H1 (cell line): ENCODE measurements around the gene CHCHD6. TPM values are rescaled to one million over a fixed set of nuclear protein-coding genes. Genes with fewer than 3 reads are reported as not detected.

Experiments
- CTCF ChIA-PET: fragments of 300-600 bp; sonication (Branson Sonifier 250); formaldehyde crosslinking; loops from one replicate; lab custom pipeline; 2021; ENCODE audit not compliant: partially characterized antibody; lab: Charles Lee
- POLR2A ChIA-PET: fragments of 300-600 bp; sonication (Branson Sonifier 250); formaldehyde crosslinking; loops from one replicate; lab custom pipeline; 2021; ENCODE audit warnings: inconsistent platforms; ENCODE audit not compliant: partially characterized antibody; lab: Charles Lee
- DNase-seq, 2 experiments: peaks; one replicate each; pipeline versions ENCODE4 v3.0.0 to v3.0.0-alpha.2; 2010 to 2022; ENCODE audit warnings: low spot score in 2 of 2, low read depth in 1 of 2, mixed read lengths in 1 of 2
- FAIRE-seq: peaks from 2 replicates; lab custom pipeline; 2011; peaks lifted over from hg19 to GRCh38; lab: Jason Lieb, UNC
- H2AFZ ChIP-seq: 2 replicates; pipeline ENCODE4 v1.8.1; 2012; ENCODE audit warnings: low read length, inconsistent platforms
- H2AK5ac ChIP-seq: 2 replicates; pipeline ENCODE4 v1.6.1; 2013; ENCODE audit warnings: low read depth, low read length
- H2BK120ac ChIP-seq: replicated peaks from 2 replicates; pipeline ENCODE3; 2013; ENCODE audit warnings: low read depth, low read length, inconsistent platforms
- H2BK12ac ChIP-seq: 2 replicates; pipeline ENCODE4 v1.6.1; 2013; ENCODE audit warnings: low read depth, low read length
- H2BK15ac ChIP-seq: 2 replicates; pipeline ENCODE4 v1.6.1; 2013; ENCODE audit warnings: low read length
- H2BK20ac ChIP-seq: 2 replicates; pipeline ENCODE4 v1.6.1; 2013; ENCODE audit warnings: low read length
- H2BK5ac ChIP-seq: 2 replicates; pipeline ENCODE4 v1.6.1; 2013; ENCODE audit warnings: low read depth, low read length
- H3K14ac ChIP-seq: 2 replicates; pipeline ENCODE4 v1.6.1; 2013; ENCODE audit warnings: inconsistent platforms; ENCODE audit not compliant: insufficient read length
- H3K18ac ChIP-seq: 2 replicates; pipeline ENCODE4 v1.6.1; 2013; ENCODE audit warnings: low read length; ENCODE audit errors: extremely low read depth
- H3K23ac ChIP-seq: 2 replicates; pipeline ENCODE4 v1.6.1; 2013; ENCODE audit warnings: inconsistent platforms; ENCODE audit not compliant: insufficient read length
- H3K23me2 ChIP-seq: 2 replicates; pipeline ENCODE4 v1.6.1; 2013; ENCODE audit warnings: low read depth, low read length
- H3K27ac ChIP-seq: 2 replicates; pipeline ENCODE4 v1.6.1; 2011; ENCODE audit warnings: low read depth, low read length, inconsistent platforms
- H3K27me3 ChIP-seq, 4 experiments: replicated peaks in 1 of 4; 1 replicate in 1 of 4; 2 replicates in 3 of 4; pipeline versions ENCODE4 v1.6.1 to v1.8.1; 2011 to 2013; ENCODE audit warnings: low read length in 3 of 4, mild to moderate bottlenecking in 3 of 4, inconsistent platforms in 2 of 4, mixed read lengths in 2 of 4, moderate library complexity in 1 of 4; ENCODE audit not compliant: control insufficient read depth in 3 of 4, insufficient read depth in 3 of 4; ENCODE audit errors: extremely low read depth in 1 of 4
- H3K36me3 ChIP-seq, 4 experiments: 2 replicates each; pipeline versions ENCODE4 v1.6.1 to v1.8.1; 2011 to 2013; ENCODE audit warnings: mild to moderate bottlenecking in 4 of 4, low read length in 3 of 4, moderate library complexity in 2 of 4, control low read depth in 1 of 4, inconsistent platforms in 1 of 4; ENCODE audit not compliant: insufficient read depth in 4 of 4, control insufficient read depth in 2 of 4
- H3K4ac ChIP-seq: replicated peaks from 2 replicates; pipeline ENCODE3; 2013; ENCODE audit warnings: low read length, low read depth, mixed read lengths, inconsistent platforms; ENCODE audit not compliant: insufficient read length
- H3K4me1 ChIP-seq, 4 experiments: replicated peaks in 1 of 4; 1 replicate in 1 of 4; 2 replicates in 3 of 4; pipeline versions ENCODE4 v1.6.1 to v1.8.1; 2011 to 2013; ENCODE audit warnings: low read length in 3 of 4, inconsistent platforms in 2 of 4, mixed read lengths in 1 of 4; ENCODE audit not compliant: insufficient read depth in 4 of 4, control insufficient read depth in 3 of 4
- H3K4me2 ChIP-seq, 2 experiments: 2 replicates each; pipeline versions ENCODE4 v1.6.1 to v1.8.1; 2011 to 2013; ENCODE audit warnings: low read depth in 2 of 2, low read length in 2 of 2, control low read depth in 1 of 2, inconsistent platforms in 1 of 2, mild to moderate bottlenecking in 1 of 2; ENCODE audit not compliant: insufficient read depth in 1 of 2
- H3K4me3 ChIP-seq, 4 experiments: fragments of 200-600, 300-600 bp in 1 of 4; sonication (generic), shearing (Covaris generic), sonication (Bioruptor Twin) in 1 of 4; 2 replicates each; pipeline versions ENCODE4 v1.5.1 to v1.8.1; 2011 to 2016; ENCODE audit warnings: low read length in 4 of 4, low read depth in 3 of 4, control low read depth in 2 of 4, inconsistent platforms in 2 of 4, mild to moderate bottlenecking in 2 of 4, mixed read lengths in 1 of 4, moderate library complexity in 1 of 4; ENCODE audit not compliant: insufficient read depth in 2 of 4; ENCODE audit errors: extremely low read depth in 1 of 4
- H3K56ac ChIP-seq: replicated peaks from 2 replicates; pipeline ENCODE3; 2013; ENCODE audit warnings: low read depth, mild to moderate bottlenecking, mixed read lengths, low read length, inconsistent platforms; ENCODE audit not compliant: insufficient read length
- H3K79me1 ChIP-seq: 2 replicates; pipeline ENCODE4 v1.6.1; 2013; ENCODE audit warnings: low read depth, low read length, control low read depth
- H3K79me2 ChIP-seq, 2 experiments: 2 replicates each; pipeline versions ENCODE4 v1.6.1 to v1.8.1; 2012 to 2013; ENCODE audit warnings: low read length in 2 of 2, mild to moderate bottlenecking in 2 of 2, inconsistent platforms in 1 of 2; ENCODE audit not compliant: insufficient read depth in 2 of 2, control insufficient read depth in 1 of 2
- H3K9ac ChIP-seq, 4 experiments: replicated peaks in 1 of 4; 1 replicate in 1 of 4; 2 replicates in 3 of 4; pipeline versions ENCODE4 v1.6.1 to v1.8.1; 2011 to 2013; ENCODE audit warnings: low read depth in 3 of 4, low read length in 3 of 4, control low read depth in 2 of 4, mild to moderate bottlenecking in 2 of 4, moderate library complexity in 2 of 4, inconsistent platforms in 1 of 4; ENCODE audit errors: extremely low read depth in 1 of 4
- H3K9me3 ChIP-seq, 2 experiments: 2 replicates each; pipeline versions ENCODE4 v1.6.1 to v1.8.1; 2012 to 2013; ENCODE audit warnings: mild to moderate bottlenecking in 2 of 2, moderate library complexity in 2 of 2, control low read depth in 1 of 2, inconsistent platforms in 1 of 2, low read depth in 1 of 2, low read length in 1 of 2, mixed read lengths in 1 of 2; ENCODE audit not compliant: insufficient read depth in 2 of 2
- H4K20me1 ChIP-seq, 2 experiments: replicated peaks in 1 of 2; 2 replicates each; pipeline versions ENCODE3 to v1.8.1; 2011 to 2013; ENCODE audit warnings: inconsistent platforms in 2 of 2, low read length in 2 of 2, mild to moderate bottlenecking in 1 of 2; ENCODE audit not compliant: insufficient read depth in 2 of 2, control insufficient read depth in 1 of 2
- H4K5ac ChIP-seq: 2 replicates; pipeline ENCODE4 v1.6.1; 2013; ENCODE audit warnings: low read length, low read depth, mixed read lengths, inconsistent platforms; ENCODE audit not compliant: insufficient read length
- H4K8ac ChIP-seq: 2 replicates; pipeline ENCODE4 v1.8.0; 2013; ENCODE audit warnings: mild to moderate bottlenecking, moderate library complexity, low read length, inconsistent platforms; ENCODE audit not compliant: insufficient read depth; ENCODE audit errors: extremely low read depth
- H4K91ac ChIP-seq: replicated peaks from 2 replicates; pipeline ENCODE3; 2013; ENCODE audit warnings: low read length, mixed read lengths, inconsistent platforms; ENCODE audit not compliant: insufficient read length
- ASH2L ChIP-seq: fragments of 200-600, 300-600 bp; sonication (generic); IDR thresholded peaks from one replicate; pipeline ENCODE4 v1.7.1; 2017; ENCODE audit warnings: low read length
- ATF2 ChIP-seq: IDR thresholded peaks from 2 replicates; pipeline ENCODE4 v1.6.1; 2012; ENCODE audit warnings: low read length, inconsistent platforms
- ATF3 ChIP-seq: IDR thresholded peaks from 2 replicates; pipeline ENCODE4 v1.6.1; 2011; ENCODE audit warnings: low read depth, mild to moderate bottlenecking, low read length; ENCODE audit not compliant: insufficient read depth
- FOSL1 ChIP-seq: IDR thresholded peaks from 2 replicates; pipeline ENCODE4 v1.6.1; 2011; ENCODE audit warnings: mild to moderate bottlenecking, low read depth, low read length, moderate library complexity; ENCODE audit not compliant: insufficient read depth
- NANOG ChIP-seq: IDR thresholded peaks from 2 replicates; pipeline ENCODE4 v1.6.1; 2011; ENCODE audit warnings: low read length, low read depth, mild to moderate bottlenecking, inconsistent platforms; ENCODE audit not compliant: insufficient read depth, poor library complexity, severe bottlenecking
- RAD21 ChIP-seq, 2 experiments: IDR thresholded peaks in 1 of 2; conservative IDR thresholded peaks in 1 of 2; 2 replicates each; pipeline ENCODE4 v1.6.1; 2011; ENCODE audit warnings: low read depth in 2 of 2, low read length in 2 of 2, improper control_type of control experiment in 1 of 2, inconsistent platforms in 1 of 2, mild to moderate bottlenecking in 1 of 2, moderate library complexity in 1 of 2
- RNF2 ChIP-seq: fragments of 200-900, 300-1000 bp; sonication (generic); IDR thresholded peaks from 2 replicates; pipeline ENCODE4 v1.7.1; 2016; ENCODE audit warnings: borderline replicate concordance, low read depth, mild to moderate bottlenecking, antibody characterized with exemption, low read length; ENCODE audit not compliant: poor library complexity, severe bottlenecking; ENCODE audit errors: missing control alignments
- RXRA ChIP-seq: IDR thresholded peaks from 2 replicates; pipeline ENCODE4 v1.6.1; 2011; ENCODE audit warnings: low read depth, mild to moderate bottlenecking, low read length, moderate library complexity; ENCODE audit not compliant: insufficient read depth
- SP2 ChIP-seq: IDR thresholded peaks from 2 replicates; pipeline ENCODE4 v1.6.1; 2012; ENCODE audit warnings: mild to moderate bottlenecking, low read length, inconsistent platforms
- SRF ChIP-seq: IDR thresholded peaks from 2 replicates; pipeline ENCODE4 v1.6.1; 2011; ENCODE audit warnings: mild to moderate bottlenecking, low read depth, low read length, moderate library complexity
- TEAD4 ChIP-seq: IDR thresholded peaks from 2 replicates; pipeline ENCODE4 v1.6.1; 2012; ENCODE audit warnings: low read depth, low read length, inconsistent platforms, mixed read lengths
- WGBS, 2 experiments: shearing (Covaris generic) in 1 of 2; methylation state at CpG; one replicate each; pipeline versions ENCODE4 v1.1.6 to v1.1.7; 2013 to 2015; ENCODE audit warnings: low lambda C conversion rate in 2 of 2, mixed read lengths in 2 of 2, inconsistent platforms in 1 of 2, low coverage in 1 of 2, missing lambda C conversion rate in 1 of 2; ENCODE audit not compliant: insufficient replicate concordance in 2 of 2, insufficient coverage in 1 of 2, insufficient read length in 1 of 2; ENCODE audit errors: extremely low coverage in 1 of 2, missing lambda C conversion rate in 1 of 2; 5-methylcytosine and 5-hydroxymethylcytosine counted together
- polyA plus RNA-seq, 7 experiments: library from polyadenylated mRNA; depleted of rRNA in 3 of 7; stranded (reverse) in 5 of 7; unstranded in 2 of 7; fragments of >200 nt in 5 of 7; fragments of 200-250 nt in 2 of 7; gene quantifications; 1 replicate in 5 of 7; 2 replicates in 1 of 7; 4 replicates in 1 of 7; pipeline versions ENCODE4 v1.2.1 to v1.2.3, GENCODE V29; 2011 to 2013; ENCODE audit warnings: missing spikeins in 2 of 7, mixed read lengths in 2 of 7
- total RNA-seq: library from RNA; stranded (reverse); fragmentation: NEBNext Ultra II Directional; extraction: Animal tissue kit (Norgen Biotek cat#: 25700); gene quantifications from 2 replicates; pipeline ENCODE4 v1.2.1, GENCODE V29; 2021

CHCHD6 gene
- total and polyA plus RNA-seq, 2 of the 8 experiments (the other 6 are each of a cell fraction or from before 2014, with no cell fraction given): 32.4 to 37.6 TPM

GRCh38 chr3:126923895-126924294 is 219.9 kb downstream of the CHCHD6 start:
- CTCF ChIA-PET: interaction anchor here (0.8 to 2.3 kb wide), 8 partner anchors 9 to 172 kb away, joined by 3 to 8 read pairs (median 4); no protein-coding TSS in a partner anchor
- DNase-seq (no peak), FAIRE-seq (no peak)
- Histone ChIP-seq H3K79me2 (no peaks in the 10 kb centered on the region), H4K8ac (no peak overlapping the region), H4K91ac (no peak overlapping the region), H3K36me3 (no peaks in the 10 kb centered on the region), H3K9me3 (0 out of 4 replicates have a peak, but pooled peaks cover 0 to 6% of the 10 kb centered on the region in 2 experiments), H2AFZ (no peak overlapping the region), H3K27ac (no peak overlapping the region), H3K4me1 (no peaks in the 10 kb centered on the region; a peak in 1 of 7 replicates), H2BK15ac (no peak overlapping the region), H3K14ac (no peak overlapping the region), H3K23me2 (no peaks in the 10 kb centered on the region), H3K18ac (no peak overlapping the region), H4K5ac (no peak overlapping the region), H4K20me1 (no peaks in the 10 kb centered on the region), H2BK20ac (no peak overlapping the region), H3K9ac (no peak overlapping the region), H3K79me1 (no peaks in the 10 kb centered on the region), H3K4ac (no peak overlapping the region), H2AK5ac (no peak overlapping the region), H3K56ac (no peak overlapping the region), H3K4me2 (no peak overlapping the region), H2BK120ac (no peak overlapping the region), H3K4me3 (no peak overlapping the region), H3K27me3 (no peaks in the 10 kb centered on the region), H2BK12ac (no peak overlapping the region), H3K23ac (no peak overlapping the region), H2BK5ac (no peak overlapping the region)
- POLR2A ChIA-PET: interaction anchor here (1.0 kb wide), 1 partner anchor 73 kb away, joined by 3 read pairs; no protein-coding TSS in a partner anchor
- 92% methylated on average over 7 of the region's 7 CpGs; no CpG with 5 or more reads in 1 of the 2 experiments for WGBS, 2 experiments
- TF ChIP-seq ATF2: no peak
- TF ChIP-seq RAD21 (IDR thresholded peaks at IDR 0.05 in 1 of 2, conservative IDR thresholded peaks at IDR 0.05 in 1 of 2; ENCODE audit: low read depth in 2 of 2, low read length in 2 of 2): no peak
- TF ChIP-seq RXRA: no peak
- TF ChIP-seq SRF: no peak
- TF ChIP-seq TEAD4: no peak
- TF ChIP-seq SP2: no peak
- no peak for TF ChIP-seq FOSL1
- TF ChIP-seq ATF3: no peak
- no peak for TF ChIP-seq RNF2
- TF ChIP-seq ASH2L: no peak
- TF ChIP-seq NANOG: no peak
